ENCODE measurements around the gene ZNF678.

ZNF678 gene

GRCh38 chr1:227673441-227673840, 110.1 kb downstream of the ZNF678 start:
- TF ChIP-seq FOXP2 (optimal IDR thresholded peaks at IDR 0.05; ENCODE audit: borderline replicate concordance, extremely low read depth, extremely low read length, insufficient read depth) (no peak), REST (IDR thresholded peaks at IDR 0.05; ENCODE audit: insufficient read depth in 1 of 2, low read depth in 2 of 2, low read length in 2 of 2) (no peak), TAF1 (IDR thresholded peaks at IDR 0.05; ENCODE audit: borderline replicate concordance, insufficient read depth, low read length) (no peak), POLR2AphosphoS5 (IDR thresholded peaks at IDR 0.05; ENCODE audit: low read depth, low read length) (no peak), SIN3A (IDR thresholded peaks at IDR 0.05; ENCODE audit: borderline replicate concordance, insufficient read depth, low read length) (no peak)

GRCh38 chr1:227685807-227686206, 122.5 kb downstream of the ZNF678 start:
- no peak for TF ChIP-seq REST (IDR thresholded peaks at IDR 0.05; ENCODE audit: insufficient read depth in 1 of 2, low read depth in 2 of 2, low read length in 2 of 2)
- TF ChIP-seq FOXP2 (optimal IDR thresholded peaks at IDR 0.05; ENCODE audit: borderline replicate concordance, extremely low read depth, extremely low read length, insufficient read depth) = no peak
- TF ChIP-seq TAF1 (IDR thresholded peaks at IDR 0.05; ENCODE audit: borderline replicate concordance, insufficient read depth, low read length) = no peak
- no peak for TF ChIP-seq POLR2AphosphoS5 (IDR thresholded peaks at IDR 0.05; ENCODE audit: low read depth, low read length)
- no peak for TF ChIP-seq SIN3A (IDR thresholded peaks at IDR 0.05; ENCODE audit: borderline replicate concordance, insufficient read depth, low read length)

GRCh38 chr1:227697321-227697864, 134.0 kb downstream of the ZNF678 start:
- TF ChIP-seq TAF1 (IDR thresholded peaks at IDR 0.05; ENCODE audit: borderline replicate concordance, insufficient read depth, low read length) = no peak
- no peak for TF ChIP-seq REST (IDR thresholded peaks at IDR 0.05; ENCODE audit: insufficient read depth in 1 of 2, low read depth in 2 of 2, low read length in 2 of 2)
- TF ChIP-seq FOXP2 (optimal IDR thresholded peaks at IDR 0.05; ENCODE audit: borderline replicate concordance, extremely low read depth, extremely low read length, insufficient read depth) = no peak
- no peak for TF ChIP-seq SIN3A (IDR thresholded peaks at IDR 0.05; ENCODE audit: borderline replicate concordance, insufficient read depth, low read length)
- no peak for TF ChIP-seq POLR2AphosphoS5 (IDR thresholded peaks at IDR 0.05; ENCODE audit: low read depth, low read length)

- no peak for TF ChIP-seq REST (IDR thresholded peaks at IDR 0.05; ENCODE audit: insufficient read depth in 1 of 2, low read depth in 2 of 2, low read length in 2 of 2)
- TF ChIP-seq TAF1 (IDR thresholded peaks at IDR 0.05; ENCODE audit: borderline replicate concordance, insufficient read depth, low read length) = no peak
- no peak for TF ChIP-seq SIN3A (IDR thresholded peaks at IDR 0.05; ENCODE audit: borderline replicate concordance, insufficient read depth, low read length)
- TF ChIP-seq POLR2AphosphoS5 (IDR thresholded peaks at IDR 0.05; ENCODE audit: low read depth, low read length) = no peak
- no peak for TF ChIP-seq FOXP2 (optimal IDR thresholded peaks at IDR 0.05; ENCODE audit: borderline replicate concordance, extremely low read depth, extremely low read length, insufficient read depth)
Observed at GRCh38 chr1:227707846-227708245, 144.5 kb downstream of the ZNF678 start.

- TF ChIP-seq REST (IDR thresholded peaks at IDR 0.05; ENCODE audit: insufficient read depth in 1 of 2, low read depth in 2 of 2, low read length in 2 of 2) = no peak
Observed at GRCh38 chr1:227709451-227709850, 146.1 kb downstream of the ZNF678 start.

Measured in PFSK-1 (cell line).